Testis (tissue), 3 donors: Measurements from ENCODE around the gene TK2. TPM values are rescaled to one million over a fixed set of nuclear protein-coding genes. Genes with fewer than 3 reads are reported as not detected.

Experiments
- DNase-seq: peaks from one replicate; pipeline ENCODE4 v3.0.0-alpha.2; 2019
- H3K27ac ChIP-seq, 2 donors: fragments of 200-600 bp; sonication (generic); one replicate each; pipeline ENCODE4 v1.5.1; 2019
- H3K27me3 ChIP-seq: fragments of 200-600 bp; sonication (generic); one replicate; pipeline ENCODE4 v1.5.1; 2019
- H3K36me3 ChIP-seq: fragments of 200-600 bp; sonication (generic); one replicate; pipeline ENCODE4 v1.5.1; 2017; ENCODE audit warnings: low read depth; ENCODE audit errors: missing control alignments
- H3K4me1 ChIP-seq: fragments of 200-600 bp; sonication (generic); one replicate; pipeline ENCODE4 v1.5.1; 2019
- H3K4me3 ChIP-seq, 2 donors: fragments of 200-600 bp; sonication (generic); one replicate each; pipeline ENCODE4 v1.5.1; 2017 to 2019
- H3K9me3 ChIP-seq: fragments of 200-600 bp; sonication (generic); one replicate; pipeline ENCODE4 v1.5.1; 2017
- CTCF ChIP-seq, 3 experiments: fragments of 450-650 bp in 2 of 3; fragments of 200-600 bp in 1 of 3; sonication (generic) in 1 of 3; IDR thresholded peaks; one replicate each; pipeline ENCODE4 v1.5.1; 2016 to 2019; ENCODE audit warnings: antibody characterized with exemption in 3 of 3, mild to moderate bottlenecking in 2 of 3, moderate library complexity in 1 of 3
- POLR2A ChIP-seq: fragments of 450-650 bp; IDR thresholded peaks from one replicate; pipeline ENCODE4 v1.6.1; 2017; ENCODE audit warnings: antibody characterized with exemption, mild to moderate bottlenecking, moderate library complexity
- WGBS, 2 donors: methylation state at CpG; one replicate each; pipeline ENCODE4 v1.1.5; 2018; 5-methylcytosine and 5-hydroxymethylcytosine counted together
- intact Hi-C: fragments of 100-400 bp; cut with DNase I; formaldehyde crosslinking; loops from one replicate; pipeline ENCODE4 v1.15.1; 2023; ENCODE audit warnings: low total_unique reads
- polyA plus RNA-seq: library from polyadenylated mRNA; stranded (reverse); fragments of 350-450 nt; fragmentation: Illumina TruSeq; extraction: RNeasy Lipid Tissue Mini Kit (QIAGEN cat#74804); gene quantifications from one replicate; pipeline ENCODE4 v1.2.3, GENCODE V29; 2014; ENCODE audit warnings: low read depth, low replicate concordance; ENCODE audit not compliant: insufficient read depth
- total RNA-seq, 2 donors: library from RNA; depleted of rRNA; stranded (reverse); fragments of >200 nt; gene quantifications; one replicate each; pipeline ENCODE4 v1.2.3, GENCODE V29; 2016

TK2 gene
- total and polyA plus RNA-seq, 3 donors from 2014 or later, result 51.7 to 73.4 (median 66.8) TPM

DNA sequence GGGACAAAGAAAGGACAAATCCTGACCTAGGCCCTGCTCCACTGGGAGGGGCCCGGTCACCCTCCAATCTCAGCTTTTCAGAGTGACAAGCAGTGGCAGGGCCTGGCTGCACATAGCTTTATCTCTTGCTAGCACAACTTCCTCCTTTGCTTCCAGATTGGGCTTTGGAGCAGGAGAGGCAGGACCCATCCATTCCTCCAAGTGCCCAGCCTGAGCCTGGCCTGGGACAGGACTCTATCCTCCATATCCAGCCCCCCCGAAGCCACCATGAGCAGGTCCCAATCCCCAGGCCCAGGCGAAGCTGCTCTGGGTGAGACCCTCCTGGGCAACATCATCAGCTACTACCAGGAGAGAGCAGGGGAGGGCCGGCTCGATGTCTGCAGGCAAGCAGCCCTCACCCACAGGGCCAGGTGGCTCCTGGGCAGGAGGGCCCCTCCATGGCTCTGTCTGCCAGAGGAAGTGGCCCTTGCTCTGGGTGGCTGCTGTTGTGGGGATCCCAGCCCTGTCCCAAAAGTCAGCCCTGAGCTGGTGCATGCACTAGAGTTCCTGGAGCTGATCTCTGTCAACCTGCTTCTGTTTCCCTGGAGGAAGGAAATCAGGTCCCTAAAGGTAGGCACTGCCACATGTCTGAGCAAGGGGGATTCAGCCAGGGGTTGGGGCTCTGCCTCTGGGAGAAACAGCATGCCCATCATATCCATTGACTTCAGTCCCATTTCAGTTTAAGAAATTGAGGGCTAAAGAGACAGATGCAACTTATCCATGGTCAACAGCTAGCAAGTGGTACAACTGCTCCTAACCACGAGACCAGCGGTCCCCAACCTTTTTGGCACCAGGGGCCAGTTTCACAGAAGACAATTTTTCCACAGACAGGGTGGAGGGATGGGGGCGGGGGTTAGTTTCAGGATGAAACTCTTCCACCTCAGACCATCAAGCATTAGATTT, 58.9 kb downstream of the TK2 start:
- no peak overlapping the region for H3K27ac ChIP-seq
- peaks cover 11% of the 10 kb centered on the region for H3K4me1 ChIP-seq
- TF ChIP-seq CTCF (IDR thresholded peaks at IDR 0.05) (no peak), POLR2A (no peak)
- H3K9me3 ChIP-seq, result no peaks in the 10 kb centered on the region
- H3K27me3 ChIP-seq, result no peaks in the 10 kb centered on the region
- no peak overlapping the region for H3K4me3 ChIP-seq
- no peak for DNase-seq
- no peaks in the 10 kb centered on the region for H3K36me3 ChIP-seq
- 82 to 100% methylated on average over 4 to 8 of the region's 8 CpGs for WGBS, 2 donors
- intact Hi-C loops, result no loop called here

DNA sequence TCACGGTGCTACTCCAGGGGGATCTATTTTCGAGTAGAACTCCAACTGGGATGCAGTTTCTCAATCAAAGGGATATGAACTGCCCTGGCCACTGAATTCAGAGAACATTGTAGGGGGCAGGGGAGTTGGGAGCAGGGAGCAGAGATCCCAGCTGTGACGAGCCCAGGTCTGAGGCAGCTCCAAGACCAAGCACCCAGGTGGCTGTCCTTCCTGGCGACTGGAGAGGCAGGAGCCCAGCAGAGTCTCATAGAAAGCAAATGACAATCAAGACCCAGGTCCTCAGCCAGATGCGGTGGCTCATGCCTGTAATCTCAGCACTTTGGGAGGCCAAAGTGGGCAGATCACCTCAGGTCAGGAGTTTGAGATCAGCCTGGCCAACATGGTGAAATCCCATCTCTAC, 60.1 kb downstream of the TK2 start:
- H3K9me3 ChIP-seq, result no peaks in the 10 kb centered on the region
- WGBS, 2 donors, result 93 to 97% methylated on average over 5 of the region's 5 CpGs
- intact Hi-C loops, result loop anchor here (10.0 kb wide), 2 partner anchors 115 to 125 kb away; partner anchors contain the start of genes CDH5 and CMTM3
- no peak overlapping the region for H3K4me3 ChIP-seq
- no peaks in the 10 kb centered on the region for H3K27me3 ChIP-seq
- H3K27ac ChIP-seq, result no peak overlapping the region
- no peaks in the 10 kb centered on the region for H3K36me3 ChIP-seq
- DNase-seq, result no peak
- peaks cover 11% of the 10 kb centered on the region for H3K4me1 ChIP-seq
- TF ChIP-seq CTCF (IDR thresholded peaks at IDR 0.05), result no peak
- no peak for TF ChIP-seq POLR2A

DNA sequence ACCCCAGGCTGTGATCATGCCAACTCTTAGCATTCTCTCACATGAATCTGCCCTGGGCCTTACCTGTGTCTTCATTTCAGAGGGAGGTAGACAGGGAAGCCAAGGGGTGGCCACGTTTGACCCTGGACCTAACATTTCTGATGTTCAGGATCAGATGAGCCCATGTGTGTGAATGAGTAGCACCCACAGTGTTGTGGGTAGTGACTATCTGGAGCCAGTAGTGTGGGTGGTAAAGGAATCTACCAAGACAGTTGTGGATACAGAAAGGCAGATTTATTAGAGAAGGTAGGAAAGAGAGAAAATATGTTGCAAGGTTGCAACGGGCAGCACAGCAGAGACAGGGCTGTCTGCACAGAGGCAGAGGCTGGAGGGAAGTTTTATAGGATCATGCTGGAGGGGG, 60.5 kb downstream of the TK2 start:
- intact Hi-C loops, result loop anchor here (10.0 kb wide), 2 partner anchors 115 to 125 kb away; partner anchors contain the start of genes CDH5 and CMTM3
- Histone ChIP-seq H3K4me3 (no peak overlapping the region), H3K9me3 (no peaks in the 10 kb centered on the region), H3K36me3 (no peaks in the 10 kb centered on the region), H3K4me1 (peaks cover 11% of the 10 kb centered on the region), H3K27ac (no peak overlapping the region), H3K27me3 (no peaks in the 10 kb centered on the region)
- TF ChIP-seq POLR2A (no peak), CTCF (IDR thresholded peaks at IDR 0.05) (no peak)
- WGBS, 2 donors, result 67 to 86% methylated on average over 2 of the region's 2 CpGs
- no peak for DNase-seq

GRCh38 chr16:66488505-66488904, 61.4 kb downstream of the TK2 start:
- no peaks in the 10 kb centered on the region for H3K36me3 ChIP-seq
- DNase-seq, result no peak
- intact Hi-C loops, result loop anchor here (10.0 kb wide), 2 partner anchors 116 to 124 kb away; partner anchors contain the start of genes CDH5 and CMTM3
- 86% methylated on average over 1 of the region's 1 CpG for WGBS, 2 donors
- H3K27ac ChIP-seq, result no peak overlapping the region
- peaks cover 13% of the 10 kb centered on the region for H3K4me1 ChIP-seq
- H3K4me3 ChIP-seq, result no peak overlapping the region
- H3K9me3 ChIP-seq, result no peaks in the 10 kb centered on the region
- no peaks in the 10 kb centered on the region for H3K27me3 ChIP-seq
- TF ChIP-seq CTCF (IDR thresholded peaks at IDR 0.05) (no peak), POLR2A (no peak)
